ENCODE measurements around the gene PRSS12. TPM values are rescaled to one million over a fixed set of nuclear protein-coding genes. Genes with fewer than 3 reads are reported as not detected.

PRSS12 gene
- total RNA-seq, 1 experiment from 2014 or later = 3.1 TPM

GRCh38 chr4:118335324-118335723, 17.5 kb downstream of the PRSS12 start:
- no peak for TF ChIP-seq CTCF (conservative IDR thresholded peaks at IDR 0.05; ENCODE audit: low read depth, low read length)
- no peak for TF ChIP-seq EZH2 (IDR thresholded peaks at IDR 0.05; ENCODE audit: borderline replicate concordance, low read depth, low read length, poor library complexity, severe bottlenecking)
- POLR2A ChIA-PET (ENCODE audit: low non-redundant PET) = no interaction called here
- intact Hi-C loops (cut with micrococcal nuclease; ENCODE audit: unreplicated experiment) = no loop called here
- no peaks in the 10 kb centered on the region for H3K36me3 ChIP-seq (ENCODE audit: insufficient read depth, low read length, poor library complexity, severe bottlenecking)
- no TSS peak for BruUV-seq (replicated peaks)
- no peaks in the 10 kb centered on the region for H3K9me3 ChIP-seq (ENCODE audit: low read depth, low read length, poor library complexity, severe bottlenecking)
- H3K27ac ChIP-seq (ENCODE audit: low read depth, low read length, poor library complexity, severe bottlenecking) = no peak overlapping the region
- DNase-seq (ENCODE audit: low spot score) = no peak
- no peak overlapping the region for H3K4me3 ChIP-seq (ENCODE audit: low read depth, low read length, poor library complexity, severe bottlenecking)
- H3K4me1 ChIP-seq (ENCODE audit: insufficient read depth, low read length, poor library complexity, severe bottlenecking) = no peaks in the 10 kb centered on the region
- CTCF ChIA-PET = no interaction called here
- H3K27me3 ChIP-seq (replicated peaks; ENCODE audit: insufficient read depth, low read depth, low read length, poor library complexity) = no peaks in the 10 kb centered on the region

- POLR2A ChIA-PET (ENCODE audit: low non-redundant PET) = no interaction called here
- Histone ChIP-seq H3K4me3 (ENCODE audit: low read depth, low read length, poor library complexity, severe bottlenecking) (no peak overlapping the region), H3K27me3 (replicated peaks; ENCODE audit: insufficient read depth, low read depth, low read length, poor library complexity) (no peaks in the 10 kb centered on the region), H3K36me3 (ENCODE audit: insufficient read depth, low read length, poor library complexity, severe bottlenecking) (no peaks in the 10 kb centered on the region), H3K27ac (ENCODE audit: low read depth, low read length, poor library complexity, severe bottlenecking) (no peak overlapping the region), H3K4me1 (ENCODE audit: insufficient read depth, low read length, poor library complexity, severe bottlenecking) (peaks cover 4% of the 10 kb centered on the region), H3K9me3 (ENCODE audit: low read depth, low read length, poor library complexity, severe bottlenecking) (no peaks in the 10 kb centered on the region)
- intact Hi-C loops (cut with micrococcal nuclease; ENCODE audit: unreplicated experiment) = no loop called here
- no TSS peak for BruUV-seq (replicated peaks)
- CTCF ChIA-PET = no interaction called here
- DNase-seq (ENCODE audit: low spot score) = no peak
- no peak for TF ChIP-seq CTCF (conservative IDR thresholded peaks at IDR 0.05; ENCODE audit: low read depth, low read length)
- TF ChIP-seq EZH2 (IDR thresholded peaks at IDR 0.05; ENCODE audit: borderline replicate concordance, low read depth, low read length, poor library complexity, severe bottlenecking) = no peak
These were observed 21.5 kb downstream of the PRSS12 start for GRCh38 chr4:118331352-118331751.

GRCh38 chr4:118329849-118330248, 23.0 kb downstream of the PRSS12 start:
- no peak for TF ChIP-seq CTCF (conservative IDR thresholded peaks at IDR 0.05; ENCODE audit: low read depth, low read length)
- TF ChIP-seq EZH2 (IDR thresholded peaks at IDR 0.05; ENCODE audit: borderline replicate concordance, low read depth, low read length, poor library complexity, severe bottlenecking) = no peak
- Histone ChIP-seq H3K27ac (ENCODE audit: low read depth, low read length, poor library complexity, severe bottlenecking) (no peak overlapping the region), H3K9me3 (ENCODE audit: low read depth, low read length, poor library complexity, severe bottlenecking) (no peaks in the 10 kb centered on the region), H3K36me3 (ENCODE audit: insufficient read depth, low read length, poor library complexity, severe bottlenecking) (no peaks in the 10 kb centered on the region), H3K4me3 (ENCODE audit: low read depth, low read length, poor library complexity, severe bottlenecking) (no peak overlapping the region), H3K27me3 (replicated peaks; ENCODE audit: insufficient read depth, low read depth, low read length, poor library complexity) (no peaks in the 10 kb centered on the region), H3K4me1 (ENCODE audit: insufficient read depth, low read length, poor library complexity, severe bottlenecking) (peaks cover 4% of the 10 kb centered on the region)
- intact Hi-C loops (cut with micrococcal nuclease; ENCODE audit: unreplicated experiment) = no loop called here
- BruUV-seq (replicated peaks) = no TSS peak
- ChIA-PET POLR2A (ENCODE audit: low non-redundant PET) (interaction anchor here (0.5 kb wide), 1 partner anchor 25 kb away, joined by 3 read pairs; no protein-coding TSS in a partner anchor), CTCF (no interaction called here)
- DNase-seq (ENCODE audit: low spot score) = no peak

All from A673 (cell line).